GM18867 (cell line): ENCODE data around the gene AAGAB.
"Not testable (repeated sequence)": the region's sequence is repeated elsewhere in the genome, so short reads cannot be mapped to it uniquely, and the experiment has no call there.

Source experiments
- ATAC-seq: cut with Tn5 transposase; IDR thresholded peaks from one replicate; pipeline ENCODE4 v1.9.1; 2021; ENCODE audit warnings: mild to moderate bottlenecking, moderate library complexity; ENCODE audit not compliant: unreplicated experiment

AAGAB gene

DNA sequence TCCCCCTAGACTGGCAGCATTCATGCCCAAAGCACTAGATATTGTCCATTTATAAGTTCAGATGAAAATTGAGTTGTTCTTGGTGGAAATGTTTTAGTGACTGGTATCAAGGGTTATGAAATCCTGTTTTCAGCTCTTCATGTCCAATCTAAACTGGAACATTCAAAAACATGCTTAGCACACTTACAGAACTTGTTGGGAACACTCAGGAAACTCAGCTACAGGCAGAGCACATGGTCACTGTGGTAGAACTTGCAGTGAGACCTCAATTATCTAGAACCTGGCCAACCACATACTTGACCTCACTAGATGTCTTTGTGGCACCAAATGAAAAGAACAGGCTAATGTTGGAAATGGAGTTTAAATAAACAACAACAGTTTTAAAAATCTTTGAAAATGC lies 100.2 kb downstream of the AAGAB start:
- ATAC-seq, result no peak

DNA sequence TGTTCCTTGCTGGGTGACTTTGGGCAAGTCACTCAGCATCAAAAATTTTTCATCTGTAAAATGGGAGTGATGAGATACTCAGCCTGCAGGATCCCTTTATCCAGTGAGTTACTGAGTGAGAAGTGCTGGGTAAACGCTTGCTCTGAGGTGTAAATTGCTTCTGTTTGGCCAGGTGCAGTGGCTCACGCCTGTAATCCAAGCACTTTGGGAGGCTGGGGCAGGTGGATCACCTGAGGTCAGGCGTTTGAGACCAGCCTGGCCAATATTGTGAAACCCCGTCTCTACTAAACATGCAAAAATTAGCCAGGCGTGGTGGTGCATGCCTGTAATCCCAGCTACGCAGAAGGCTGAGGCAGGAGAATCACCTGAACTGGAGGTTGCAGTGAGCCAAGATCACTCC lies 101.4 kb downstream of the AAGAB start:
- ATAC-seq, result not testable (repeated sequence)

DNA sequence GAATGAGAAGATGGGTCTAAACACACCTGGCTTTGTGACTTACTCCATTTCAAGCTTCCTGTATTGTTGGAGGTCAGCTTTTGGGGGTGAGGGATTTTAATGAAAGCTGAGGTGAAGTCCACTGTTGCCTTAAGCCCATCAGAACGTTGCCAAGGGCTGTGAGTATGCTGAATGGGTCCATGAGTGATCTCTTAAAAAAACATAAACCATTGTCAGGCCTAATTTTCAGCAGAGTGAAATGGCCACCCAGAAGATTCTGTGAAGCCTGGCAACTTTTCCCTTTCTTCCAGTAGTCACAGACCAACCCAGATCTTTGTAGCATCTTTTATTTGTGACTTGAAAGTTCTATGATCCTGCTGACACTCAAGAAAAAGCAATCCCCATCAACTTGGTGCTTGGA lies 102.0 kb downstream of the AAGAB start:
- no peak for ATAC-seq
